Endothelial cell of umbilical vein (primary cell): ENCODE measurements around the gene TIA1. TPM values are rescaled to one million over a fixed set of nuclear protein-coding genes. Genes with fewer than 3 reads are reported as not detected.
A peak's percentile ranks its signal among the peaks of the same experiment; 100 is the strongest.

Experiments
- BruUV-seq: library from RNA; stranded (reverse); fragments of 400-500 nt; replicated peaks from 2 replicates; lab custom pipeline; 2021; lab: Mats Ljungman, UMichigan
- CTCF ChIA-PET: fragments of 300-600, 350-600 bp; sonication (Branson Sonifier 250); formaldehyde crosslinking; loops from one replicate; lab custom pipeline; 2021; ENCODE audit warnings: antibody characterized with exemption, inconsistent platforms; lab: Charles Lee
- POLR2A ChIA-PET: fragments of 300-600, 350-600 bp; sonication (Branson Sonifier 250); formaldehyde crosslinking; loops from one replicate; lab custom pipeline; 2021; ENCODE audit warnings: antibody characterized with exemption, inconsistent platforms; lab: Charles Lee
- DNase-seq: peaks from one replicate; pipeline ENCODE4 v3.0.0-alpha.2; 2011; ENCODE audit warnings: low read depth, low spot score
- FAIRE-seq: peaks from 2 replicates; lab custom pipeline; 2011; peaks lifted over from hg19 to GRCh38; lab: Jason Lieb, UNC
- H2AFZ ChIP-seq: 2 replicates; pipeline ENCODE4 v1.6.0; 2012; ENCODE audit warnings: low read depth, low read length, control low read depth, inconsistent platforms
- H3K27ac ChIP-seq: 2 replicates; pipeline ENCODE4 v1.5.1; 2011; ENCODE audit warnings: low read depth, mild to moderate bottlenecking, control low read depth, low read length, moderate library complexity; ENCODE audit not compliant: insufficient read depth
- H3K27me3 ChIP-seq, 2 experiments: 2 replicates each; pipeline versions ENCODE4 v1.6.0 to v1.6.1; 2011; ENCODE audit warnings: low read length in 2 of 2, mixed read lengths in 1 of 2; ENCODE audit not compliant: control insufficient read depth in 2 of 2, insufficient read depth in 2 of 2
- H3K36me3 ChIP-seq, 2 experiments: 2 replicates in 1 of 2; 3 replicates in 1 of 2; pipeline ENCODE4 v1.5.1; 2011; ENCODE audit warnings: low read length in 2 of 2, mild to moderate bottlenecking in 1 of 2, moderate library complexity in 1 of 2; ENCODE audit not compliant: control insufficient read depth in 2 of 2, insufficient read depth in 2 of 2; ENCODE audit errors: extremely low read depth in 1 of 2
- H3K4me1 ChIP-seq: 3 replicates; pipeline ENCODE4 v1.5.1; 2011; ENCODE audit warnings: mild to moderate bottlenecking, low read length; ENCODE audit not compliant: control insufficient read depth, insufficient read depth; ENCODE audit errors: extremely low read depth
- H3K4me2 ChIP-seq: 2 replicates; pipeline ENCODE4 v1.6.1; 2011; ENCODE audit warnings: low read length, control low read depth, mixed read lengths; ENCODE audit not compliant: insufficient read depth
- H3K4me3 ChIP-seq, 3 experiments: fragments of 200-600 bp in 1 of 3; sonication (generic), shearing (Covaris generic) in 1 of 3; replicated peaks in 1 of 3; 2 replicates each; pipeline ENCODE4 v1.5.1; 2011 to 2016; ENCODE audit warnings: control low read depth in 3 of 3, low read length in 3 of 3, mild to moderate bottlenecking in 2 of 3, inconsistent platforms in 1 of 3, low read depth in 1 of 3, moderate library complexity in 1 of 3; ENCODE audit not compliant: insufficient read depth in 1 of 3
- H3K79me2 ChIP-seq: 2 replicates; pipeline ENCODE4 v1.6.0; 2012; ENCODE audit warnings: low read length, inconsistent platforms; ENCODE audit not compliant: control insufficient read depth, insufficient read depth
- H3K9ac ChIP-seq: replicated peaks from 2 replicates; pipeline ENCODE3; 2011; ENCODE audit warnings: low read length, control low read depth; ENCODE audit not compliant: insufficient read depth; ENCODE audit errors: extremely low read depth
- H3K9me1 ChIP-seq: replicated peaks from 3 replicates; pipeline ENCODE4 v1.6.0; 2011; ENCODE audit warnings: mild to moderate bottlenecking, low read length; ENCODE audit not compliant: control insufficient read depth, insufficient read depth; ENCODE audit errors: extremely low read depth
- H3K9me3 ChIP-seq: replicated peaks from 2 replicates; pipeline ENCODE4 v1.5.1; 2012; ENCODE audit warnings: low read length, inconsistent platforms; ENCODE audit not compliant: control insufficient read depth, insufficient read depth
- H4K20me1 ChIP-seq: replicated peaks from 2 replicates; pipeline ENCODE3; 2011; ENCODE audit warnings: mild to moderate bottlenecking, low read length; ENCODE audit not compliant: control insufficient read depth, insufficient read depth; ENCODE audit errors: extremely low read depth
- EZH2 ChIP-seq: IDR thresholded peaks from 2 replicates; pipeline ENCODE4 v1.6.1; 2012; ENCODE audit warnings: borderline replicate concordance, low read depth, mild to moderate bottlenecking, moderate library complexity, low read length, inconsistent platforms; ENCODE audit not compliant: severe bottlenecking
- FOS ChIP-seq: IDR thresholded peaks from 2 replicates; pipeline ENCODE4 v1.6.1; 2011; ENCODE audit warnings: mild to moderate bottlenecking, low read length, moderate library complexity, borderline replicate concordance; ENCODE audit not compliant: insufficient read depth
- GATA2 ChIP-seq: IDR thresholded peaks from 2 replicates; pipeline ENCODE4 v1.7.0; 2011; ENCODE audit warnings: low read depth, mild to moderate bottlenecking, moderate library complexity, mixed read lengths, low read length; ENCODE audit not compliant: insufficient read length, insufficient read depth
- JUN ChIP-seq: IDR thresholded peaks from 2 replicates; pipeline ENCODE4 v1.6.1; 2011; ENCODE audit warnings: borderline replicate concordance, low read depth; ENCODE audit not compliant: insufficient read length, insufficient read depth
- MAX ChIP-seq: IDR thresholded peaks from 2 replicates; pipeline ENCODE4 v1.6.1; 2011; ENCODE audit not compliant: insufficient read depth, insufficient read length
- MYC ChIP-seq: IDR thresholded peaks from one replicate; pipeline ENCODE4 v1.6.1; 2011; ENCODE audit warnings: mild to moderate bottlenecking, low read depth, low read length
- POLR2A ChIP-seq: IDR thresholded peaks from 2 replicates; pipeline ENCODE4 v1.6.1; 2012; ENCODE audit warnings: low read depth, mild to moderate bottlenecking, control low read depth, low read length
- POLR2AphosphoS5 ChIP-seq: IDR thresholded peaks from 2 replicates; pipeline ENCODE4 v1.6.1; 2012; ENCODE audit warnings: low read depth, mild to moderate bottlenecking, control low read depth, low read length, moderate library complexity; ENCODE audit not compliant: insufficient read depth
- dilution Hi-C: fragments of 300-500 bp; cut with MboI; formaldehyde crosslinking; loops from one replicate; pipeline ENCODE4 v1.15.0; 2019; ENCODE audit warnings: low sequenced_read_pairs; ENCODE audit not compliant: extremely low pct_ligation_motif_present
- intact Hi-C: fragments of 100-400 bp; cut with micrococcal nuclease; formaldehyde crosslinking; loops from one replicate; pipeline ENCODE4 v1.10.0; 2022
- polyA plus RNA-seq, 4 experiments: library from polyadenylated mRNA; depleted of rRNA in 3 of 4; stranded (reverse) in 3 of 4; unstranded in 1 of 4; fragments of >200 nt; gene quantifications; 2 replicates each; pipeline versions ENCODE4 v1.2.1 to v1.2.3, GENCODE V29; 2011 to 2012; ENCODE audit warnings: missing spikeins in 1 of 4
- total RNA-seq: library from RNA; stranded (reverse); gene quantifications from 2 replicates; pipeline ENCODE4 v1.2.3, GENCODE V29; 2021

Gene TIA1
- total and polyA plus RNA-seq, 2 donors (not counting 3 experiments of a cell fraction or from before 2014, with no cell fraction given) = 60.2 to 163 TPM

- peak overlapping the region; percentile 67 for H3K4me2 ChIP-seq
- TF ChIP-seq POLR2A = no peak
- TF ChIP-seq FOS = no peak
- no peak for TF ChIP-seq MYC
- no peak for TF ChIP-seq EZH2
- TF ChIP-seq POLR2AphosphoS5 = no peak
- no peak for TF ChIP-seq MAX
- TF ChIP-seq JUN = no peak
- peak; percentile 2 for TF ChIP-seq GATA2
- DNase-seq (no peak), FAIRE-seq (peak; percentile 21)
- no peaks in the 10 kb centered on the region for H4K20me1 ChIP-seq
- no peak overlapping the region for H3K27ac ChIP-seq
- ChIA-PET CTCF (interaction anchor here (0.6 to 1.5 kb wide), 3 partner anchors 13 to 534 kb away, joined by 3 to 8 read pairs (median 5); no protein-coding TSS in a partner anchor), POLR2A (interaction anchor here (0.5 to 1.5 kb wide), 5 partner anchors 9 to 551 kb away, joined by 3 to 13 read pairs (median 3); partner anchors contain the start of gene SNRPG)
- peak overlapping the region; percentile 99 for H2AFZ ChIP-seq
- H3K9me1 ChIP-seq = no peaks in the 10 kb centered on the region
- H3K27me3 ChIP-seq = no peaks in the 10 kb centered on the region
- H3K36me3 ChIP-seq = no peaks in the 10 kb centered on the region
- intact Hi-C loops (loop anchor here (1.0 to 5.0 kb wide), 3 partner anchors 9 to 809 kb away; partner anchors contain the start of genes NAGK and SNRPG), dilution Hi-C loops (no loop called here)
- no TSS peak for BruUV-seq
- H3K9ac ChIP-seq = peak overlapping the region; percentile 47
- no peaks in the 10 kb centered on the region for H3K9me3 ChIP-seq
- peak overlapping the region; percentile 57 to 77 (median 73) for H3K4me3 ChIP-seq
- peaks cover 4% of the 10 kb centered on the region for H3K4me1 ChIP-seq
- no peaks in the 10 kb centered on the region for H3K79me2 ChIP-seq
Measured at GRCh38 chr2:70258532-70258875, 10.1 kb upstream of the TIA1 start.
